GM12872 (cell line): Measurements from ENCODE around the gene BAG2.

Source experiments
- TF ChIP-seq, protein P1 (sequence below): IDR thresholded peaks from 3 replicates; pipeline ENCODE4 v1.5.1; 2011; ENCODE audit warnings: low read depth, mild to moderate bottlenecking, low read length, moderate library complexity; ENCODE audit not compliant: insufficient read depth

The BAG2 gene

DNA sequence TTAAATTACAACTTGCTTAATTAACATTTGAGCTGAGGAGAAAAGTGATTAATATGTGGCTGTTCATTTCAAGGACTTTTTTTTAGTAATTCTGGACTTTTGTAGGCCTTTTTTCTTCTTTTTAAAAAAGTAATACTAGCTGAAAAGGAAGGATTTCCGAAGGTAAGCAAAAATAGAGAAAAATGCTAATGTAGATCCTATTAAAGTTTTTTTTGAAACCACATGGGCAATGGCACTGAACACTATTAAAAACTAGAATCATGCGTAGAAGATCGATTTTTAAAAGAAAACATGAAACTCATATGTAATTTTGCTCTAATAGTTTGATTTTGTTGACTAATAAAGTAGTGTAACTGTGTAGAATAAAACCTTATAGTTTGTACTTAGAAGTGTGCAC lies 2.4 kb downstream of the BAG2 start:
- TF ChIP-seq, protein P1, sequence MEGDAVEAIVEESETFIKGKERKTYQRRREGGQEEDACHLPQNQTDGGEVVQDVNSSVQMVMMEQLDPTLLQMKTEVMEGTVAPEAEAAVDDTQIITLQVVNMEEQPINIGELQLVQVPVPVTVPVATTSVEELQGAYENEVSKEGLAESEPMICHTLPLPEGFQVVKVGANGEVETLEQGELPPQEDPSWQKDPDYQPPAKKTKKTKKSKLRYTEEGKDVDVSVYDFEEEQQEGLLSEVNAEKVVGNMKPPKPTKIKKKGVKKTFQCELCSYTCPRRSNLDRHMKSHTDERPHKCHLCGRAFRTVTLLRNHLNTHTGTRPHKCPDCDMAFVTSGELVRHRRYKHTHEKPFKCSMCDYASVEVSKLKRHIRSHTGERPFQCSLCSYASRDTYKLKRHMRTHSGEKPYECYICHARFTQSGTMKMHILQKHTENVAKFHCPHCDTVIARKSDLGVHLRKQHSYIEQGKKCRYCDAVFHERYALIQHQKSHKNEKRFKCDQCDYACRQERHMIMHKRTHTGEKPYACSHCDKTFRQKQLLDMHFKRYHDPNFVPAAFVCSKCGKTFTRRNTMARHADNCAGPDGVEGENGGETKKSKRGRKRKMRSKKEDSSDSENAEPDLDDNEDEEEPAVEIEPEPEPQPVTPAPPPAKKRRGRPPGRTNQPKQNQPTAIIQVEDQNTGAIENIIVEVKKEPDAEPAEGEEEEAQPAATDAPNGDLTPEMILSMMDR: no peak

DNA sequence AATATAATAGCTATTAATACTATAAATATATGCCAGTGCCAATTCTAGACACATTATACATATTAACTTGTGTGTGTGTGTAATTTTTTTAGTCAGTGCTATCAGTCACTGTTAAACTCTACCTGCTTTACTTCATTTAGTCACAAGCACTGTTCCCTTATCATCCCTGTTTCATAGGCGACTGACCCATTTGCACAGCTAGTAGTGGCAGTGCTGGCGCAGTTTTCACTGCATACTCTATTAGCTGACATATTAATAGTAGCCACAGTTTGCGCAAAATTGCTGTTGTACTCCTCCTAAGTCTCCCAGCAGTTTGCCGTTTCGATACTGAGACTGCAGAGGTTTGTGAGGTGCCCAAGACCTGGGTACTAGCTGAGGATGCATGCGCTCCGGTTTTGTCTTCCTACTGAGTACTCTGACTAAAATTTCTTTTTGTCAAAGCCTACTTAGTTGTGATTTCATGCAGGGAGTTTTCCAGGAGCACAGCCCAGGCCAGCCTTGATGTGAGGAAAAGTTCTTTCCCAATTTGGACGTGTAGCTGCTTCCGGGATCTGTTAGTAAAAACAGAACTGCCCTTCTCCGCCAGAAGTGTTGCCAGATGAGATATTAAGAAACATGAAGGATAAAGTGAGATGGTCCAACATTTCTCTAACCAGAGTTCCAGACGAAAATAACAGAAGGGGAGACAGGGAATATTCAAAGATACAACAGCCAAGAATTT lies 5.6 kb downstream of the BAG2 start:
- TF ChIP-seq, protein P1: no peak

DNA sequence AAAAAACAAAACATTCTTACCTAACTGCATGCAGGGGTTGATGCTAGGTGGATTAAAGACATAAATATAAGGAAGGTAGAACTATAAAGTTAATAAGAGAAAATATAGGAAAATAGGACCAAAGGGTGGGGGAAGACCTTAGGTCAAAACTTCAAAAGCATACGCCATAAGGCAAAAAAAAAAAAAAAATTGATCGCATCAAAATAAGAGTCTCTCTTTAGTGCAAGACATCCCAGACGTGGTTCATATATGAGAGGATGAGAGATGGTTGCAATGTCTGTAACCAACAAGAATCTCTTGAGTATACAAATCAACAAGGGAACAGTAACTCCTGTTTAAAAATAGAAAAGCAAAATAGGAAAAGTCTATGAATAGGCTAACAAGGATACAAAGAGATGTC lies 8.5 kb downstream of the BAG2 start:
- TF ChIP-seq, protein P1: no peak

DNA sequence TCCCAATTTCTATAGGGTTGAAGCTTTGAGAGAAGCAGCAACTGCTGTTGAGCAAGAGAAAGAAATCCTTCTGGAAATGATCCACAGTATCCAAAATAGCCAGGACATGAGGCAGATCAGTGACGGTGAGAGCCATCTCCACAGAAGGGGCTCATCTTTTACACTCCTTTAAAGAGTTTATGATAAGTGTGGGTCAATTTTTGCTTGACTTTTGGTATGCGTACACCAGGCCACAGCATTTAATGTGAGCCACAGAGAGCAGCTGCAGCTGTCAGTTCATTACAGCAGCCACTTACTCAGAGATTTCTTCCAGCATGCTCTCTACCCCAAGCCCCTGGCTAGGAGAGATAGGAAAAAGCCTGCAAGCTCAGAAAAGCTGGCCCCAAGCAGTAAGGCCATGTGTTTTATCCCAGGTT lies 9.9 kb downstream of the BAG2 start:
- TF ChIP-seq, protein P1: no peak

DNA sequence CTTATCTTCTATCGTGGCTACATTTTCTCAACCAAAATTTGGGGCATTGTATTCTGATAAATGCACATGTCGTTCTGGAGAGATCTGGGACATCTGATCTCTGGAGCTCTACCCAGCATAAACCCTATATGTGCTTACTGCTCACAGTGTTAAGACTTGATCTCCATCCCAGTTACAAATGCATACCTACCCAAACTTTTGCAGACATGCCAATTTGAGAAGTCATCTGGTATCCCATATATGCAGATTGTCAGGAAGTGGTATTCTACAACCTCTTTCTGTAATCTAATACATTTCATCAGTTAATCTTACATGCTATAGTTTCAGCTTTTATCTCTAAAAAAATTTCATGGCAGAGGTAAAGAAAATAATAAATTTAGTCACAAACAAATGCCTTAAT lies 11.2 kb downstream of the BAG2 start:
- TF ChIP-seq, protein P1: no peak

DNA sequence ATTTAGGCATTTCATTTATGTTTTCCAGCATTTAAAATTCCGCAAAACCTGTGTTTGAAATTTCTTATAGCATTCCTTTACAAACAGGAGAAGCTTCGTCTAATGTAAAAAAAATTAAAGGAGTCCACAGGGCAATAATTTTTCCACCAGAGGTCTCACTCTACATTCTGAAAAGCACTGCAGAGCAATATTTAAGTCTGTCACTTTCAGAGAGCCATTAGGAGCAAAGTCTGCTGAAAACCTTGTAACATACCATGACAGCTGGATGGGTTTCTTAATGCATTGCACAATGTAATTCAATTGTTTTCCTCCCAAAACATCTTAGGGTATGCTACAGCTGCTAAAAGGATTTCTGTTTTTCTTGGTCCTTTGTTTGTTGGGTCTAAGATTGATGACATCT lies 18.0 kb downstream of the BAG2 start:
- TF ChIP-seq, protein P1: no peak

DNA sequence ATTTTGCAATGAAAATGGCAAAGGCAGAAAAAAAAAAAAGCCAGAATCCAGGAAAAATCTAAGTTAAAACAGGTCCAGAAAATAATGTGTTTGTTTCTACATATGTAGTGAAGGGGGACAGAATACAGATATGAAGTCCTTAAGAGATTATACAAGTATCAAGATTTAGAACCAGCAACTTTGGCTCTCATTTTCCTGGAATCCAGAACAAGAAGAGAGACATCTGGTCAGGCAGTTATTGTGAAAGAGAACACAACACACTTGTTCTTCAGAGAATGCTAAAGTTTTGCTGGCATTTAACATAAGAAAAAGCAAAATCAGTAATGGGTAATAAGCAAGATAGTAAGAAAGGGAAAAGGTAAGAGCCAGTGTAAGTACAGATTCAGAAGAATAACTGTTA lies 21.1 kb downstream of the BAG2 start:
- TF ChIP-seq, protein P1: no peak
